AG10803 (cell line): ENCODE measurements around the gene UBASH3B.

Experiments used
- DNase-seq: peaks from one replicate; pipeline ENCODE4 v3.0.0; 2010; ENCODE audit warnings: low read depth
- H3K4me3 ChIP-seq: 2 replicates; pipeline ENCODE4 v1.5.1; 2011; ENCODE audit warnings: mild to moderate bottlenecking, low read length, control low read depth
- CTCF ChIP-seq: conservative IDR thresholded peaks from 2 replicates; pipeline ENCODE4 v1.5.1; 2011; ENCODE audit warnings: mild to moderate bottlenecking, low read length, control low read depth, inconsistent platforms

Gene UBASH3B

GRCh38 chr11:122754553-122755322 lies 99.2 kb downstream of the UBASH3B start:
- DNase-seq = no peak
- H3K4me3 ChIP-seq = no peak overlapping the region

GRCh38 chr11:122755409-122755808 lies 99.9 kb downstream of the UBASH3B start:
- DNase-seq = no peak
- no peak for TF ChIP-seq CTCF
- H3K4me3 ChIP-seq = no peak overlapping the region

More at GRCh38 chr11:122754553-122755322, 99.2 kb downstream of the UBASH3B start:
- TF ChIP-seq CTCF = peak; percentile 39

- H3K4me3 ChIP-seq = no peak overlapping the region
- no peak for TF ChIP-seq CTCF
- peak; percentile 45 for DNase-seq
Observed at GRCh38 chr11:122755941-122756340, 100.4 kb downstream of the UBASH3B start.

- peak; percentile 33 for TF ChIP-seq CTCF
- no peak overlapping the region for H3K4me3 ChIP-seq
- DNase-seq = no peak
Observed at GRCh38 chr11:122756417-122756816, 100.9 kb downstream of the UBASH3B start.

- DNase-seq = no peak
- H3K4me3 ChIP-seq = no peak overlapping the region
- TF ChIP-seq CTCF = no peak
Observed at GRCh38 chr11:122757201-122757600, 101.7 kb downstream of the UBASH3B start.

- no peak overlapping the region for H3K4me3 ChIP-seq
- no peak for DNase-seq
- TF ChIP-seq CTCF = no peak
Observed at GRCh38 chr11:122758339-122758738, 102.8 kb downstream of the UBASH3B start.

GRCh38 chr11:122758974-122759373 lies 103.5 kb downstream of the UBASH3B start:
- DNase-seq = peak; percentile 49
- no peak overlapping the region for H3K4me3 ChIP-seq
- no peak for TF ChIP-seq CTCF
